B cell (primary cell): ENCODE results near the gene FAM8A1. TPM values are rescaled to one million over a fixed set of nuclear protein-coding genes. Genes with fewer than 3 reads are reported as not detected.

ENCODE experiments used
- ATAC-seq: fragments of 200-7000 bp; cut with Tn5 transposase; one replicate; pipeline ENCODE4 v1.10.0; 2021; ENCODE audit warnings: low read depth, mild to moderate bottlenecking, moderate number of reproducible peaks, moderate library complexity
- CTCF ChIA-PET: fragments of 350-600 bp; sonication (Branson Sonifier 250); formaldehyde crosslinking; loops from one replicate; lab custom pipeline; 2021; ENCODE audit warnings: antibody characterized with exemption, inconsistent platforms; lab: Charles Lee
- POLR2A ChIA-PET: fragments of 350-600 bp; sonication (Branson Sonifier 250); formaldehyde crosslinking; loops from one replicate; lab custom pipeline; 2021; ENCODE audit warnings: antibody characterized with exemption; lab: Charles Lee
- DNase-seq: peaks from one replicate; pipeline ENCODE4 v3.0.0; 2013
- H2AFZ ChIP-seq: 2 replicates; pipeline ENCODE4 v1.6.1; 2012; ENCODE audit warnings: mild to moderate bottlenecking, low read depth, low read length; ENCODE audit not compliant: insufficient read depth, poor library complexity, severe bottlenecking
- H3K27ac ChIP-seq, 2 donors: 1 replicate in 1 of 2; 2 replicates in 1 of 2; pipeline ENCODE4 v1.5.1; 2012 to 2013; ENCODE audit warnings: low read length in 2 of 2, mild to moderate bottlenecking in 2 of 2, moderate library complexity in 1 of 2
- H3K27me3 ChIP-seq, 4 experiments: fragments of 200-600 bp in 1 of 4; sonication (generic) in 1 of 4; replicated peaks in 1 of 4; 1 replicate in 2 of 4; 2 replicates in 2 of 4; pipeline versions ENCODE4 v1.6.1 to v1.7.0; 2013 to 2016; ENCODE audit warnings: low read length in 3 of 4, mild to moderate bottlenecking in 2 of 4, mixed read lengths in 1 of 4, moderate library complexity in 1 of 4; ENCODE audit not compliant: insufficient read depth in 4 of 4, control insufficient read depth in 3 of 4; ENCODE audit errors: control extremely low read depth in 1 of 4
- H3K36me3 ChIP-seq, 2 experiments: replicated peaks in 1 of 2; 1 replicate in 1 of 2; 2 replicates in 1 of 2; pipeline versions ENCODE4 v1.6.1 to v1.7.1; 2013; ENCODE audit warnings: low read length in 1 of 2; ENCODE audit not compliant: insufficient read depth in 2 of 2, control insufficient read depth in 1 of 2; ENCODE audit errors: control extremely low read depth in 1 of 2, extremely low read depth in 1 of 2
- H3K4me1 ChIP-seq, 2 donors: fragments of 200-600 bp in 1 of 2; sonication (generic) in 1 of 2; 1 replicate in 1 of 2; 2 replicates in 1 of 2; pipeline versions ENCODE4 v1.5.1 to v1.6.1; 2013 to 2017; ENCODE audit warnings: low read length in 2 of 2; ENCODE audit not compliant: control insufficient read depth in 2 of 2, insufficient read depth in 2 of 2
- H3K4me2 ChIP-seq: replicated peaks from 2 replicates; pipeline ENCODE3; 2012; ENCODE audit warnings: mild to moderate bottlenecking, low read depth, low read length; ENCODE audit not compliant: poor library complexity, severe bottlenecking
- H3K4me3 ChIP-seq, 5 experiments: fragments of 200-600 bp in 1 of 5; sonication (generic) in 1 of 5; 1 replicate in 3 of 5; 2 replicates in 2 of 5; pipeline versions ENCODE4 v1.5.1 to v1.7.0; 2011 to 2016; ENCODE audit warnings: low read length in 4 of 5, mild to moderate bottlenecking in 4 of 5, low read depth in 2 of 5, control low read depth in 1 of 5, moderate library complexity in 1 of 5; ENCODE audit not compliant: insufficient read depth in 1 of 5; ENCODE audit errors: control extremely low read depth in 1 of 5, extremely low read depth in 1 of 5
- H3K79me2 ChIP-seq: fragments of 200-600 bp; sonication (generic); one replicate; pipeline ENCODE4 v1.6.0; 2016; ENCODE audit warnings: low read length; ENCODE audit not compliant: control insufficient read depth, insufficient read depth
- H3K9ac ChIP-seq: fragments of 200-600 bp; sonication (generic); 2 replicates; pipeline ENCODE4 v1.6.1; 2017; ENCODE audit warnings: mild to moderate bottlenecking, low read length, moderate library complexity
- H3K9me3 ChIP-seq, 3 donors: one replicate each; pipeline versions ENCODE4 v1.6.1 to v1.7.1; 2013; ENCODE audit warnings: low read length in 2 of 3; ENCODE audit not compliant: control insufficient read depth in 2 of 3, insufficient read depth in 1 of 3; ENCODE audit errors: control extremely low read depth in 1 of 3
- H4K20me1 ChIP-seq: 2 replicates; pipeline ENCODE4 v1.6.0; 2012; ENCODE audit warnings: mild to moderate bottlenecking, low read length; ENCODE audit not compliant: insufficient read depth, control insufficient read depth, poor library complexity, severe bottlenecking
- H3K27ac Mint-ChIP-seq: one replicate; pipeline ENCODE4 v1.8.0; 2021; ENCODE audit warnings: mixed read lengths
- H3K27me3 Mint-ChIP-seq: one replicate; pipeline ENCODE4 v1.8.0; 2021; ENCODE audit warnings: mixed read lengths
- H3K4me1 Mint-ChIP-seq: one replicate; pipeline ENCODE4 v1.8.0; 2021; ENCODE audit warnings: mixed read lengths
- H3K4me3 Mint-ChIP-seq: one replicate; pipeline ENCODE4 v1.8.0; 2021; ENCODE audit warnings: mixed read lengths
- H3K9me3 Mint-ChIP-seq: one replicate; pipeline ENCODE4 v1.8.0; 2022; ENCODE audit warnings: mixed read lengths; ENCODE audit not compliant: insufficient read depth
- CTCF ChIP-seq: fragments of 200-600 bp; IDR thresholded peaks from one replicate; pipeline ENCODE4 v1.8.0; 2022; ENCODE audit warnings: antibody characterized with exemption, mild to moderate bottlenecking
- EZH2 ChIP-seq: IDR thresholded peaks from 2 replicates; pipeline ENCODE4 v1.6.1; 2012; ENCODE audit warnings: borderline replicate concordance, low read depth, mild to moderate bottlenecking, moderate library complexity, low read length; ENCODE audit not compliant: insufficient read depth, poor library complexity, severe bottlenecking
- WGBS: methylation state at CpG from one replicate; pipeline ENCODE4 v1.1.5; 2013; ENCODE audit warnings: missing lambda C conversion rate; ENCODE audit not compliant: insufficient coverage; 5-methylcytosine and 5-hydroxymethylcytosine counted together
- intact Hi-C: fragments of 100-400 bp; cut with micrococcal nuclease; formaldehyde crosslinking; loops from one replicate; pipeline ENCODE4 v1.10.0; 2022
- polyA plus RNA-seq: library from polyadenylated mRNA; depleted of rRNA; stranded (reverse); fragments of >200 nt; gene quantifications from 2 replicates; pipeline ENCODE4 v1.2.3, GENCODE V29; 2012
- total RNA-seq, 2 donors: library from RNA; stranded (reverse); fragments of 120-200 nt in 1 of 2; gene quantifications; 1 replicate in 1 of 2; 2 replicates in 1 of 2; pipeline versions ENCODE4 v1.2.3 to v1.2.4, GENCODE V29; 2013 to 2022

Gene FAM8A1
- total and polyA plus RNA-seq, 2 donors (not counting 1 experiment from before 2014, with no cell fraction given): 4.6 to 7.0 TPM

GRCh38 chr6:17606606-17607005 lies 6.5 kb downstream of the FAM8A1 start:
- H3K9ac ChIP-seq: no peak overlapping the region
- intact Hi-C loops: loop anchor here (10.0 kb wide), 1 partner anchor 58 kb away; no protein-coding TSS in a partner anchor
- H3K79me2 ChIP-seq: peaks cover 13% of the 10 kb centered on the region
- Mint-ChIP-seq H3K9me3 (no peaks in the 10 kb centered on the region), H3K4me3 (no peak overlapping the region), H3K4me1 (no peaks in the 10 kb centered on the region), H3K27ac (no peak overlapping the region), H3K27me3 (no peaks in the 10 kb centered on the region)
- TF ChIP-seq CTCF: no peak
- TF ChIP-seq EZH2: no peak
- H4K20me1 ChIP-seq: no peaks in the 10 kb centered on the region
- CTCF ChIA-PET: no interaction called here
- no peak overlapping the region for H2AFZ ChIP-seq
- ATAC-seq: no peak
- H3K4me1 ChIP-seq: peaks cover 1 to 3% of the 10 kb centered on the region in 2 donors
- no peak overlapping the region for H3K27ac ChIP-seq
- no peaks in the 10 kb centered on the region for H3K27me3 ChIP-seq
- no peak overlapping the region for H3K4me2 ChIP-seq
- H3K36me3 ChIP-seq: peaks cover 0 to 3% of the 10 kb centered on the region in 2 experiments
- POLR2A ChIA-PET: no interaction called here
- no peaks in the 10 kb centered on the region for H3K9me3 ChIP-seq
- DNase-seq: no peak
- H3K4me3 ChIP-seq: no peak overlapping the region
- 100% methylated on average over 4 of the region's 4 CpGs for WGBS

- Histone ChIP-seq H3K27me3 (no peaks in the 10 kb centered on the region), H3K27ac (no peak overlapping the region), H3K79me2 (no peaks in the 10 kb centered on the region), H3K9ac (no peak overlapping the region), H4K20me1 (no peaks in the 10 kb centered on the region), H3K9me3 (no peaks in the 10 kb centered on the region), H3K36me3 (peaks cover 2 to 8% of the 10 kb centered on the region in 2 experiments), H3K4me3 (no peak overlapping the region), H3K4me2 (no peak overlapping the region), H3K4me1 (no peaks in the 10 kb centered on the region), H2AFZ (no peak overlapping the region)
- DNase-seq: no peak
- intact Hi-C loops: no loop called here
- no peak for ATAC-seq
- H3K4me3 Mint-ChIP-seq: no peak overlapping the region
- H3K9me3 Mint-ChIP-seq: no peaks in the 10 kb centered on the region
- no peaks in the 10 kb centered on the region for H3K4me1 Mint-ChIP-seq
- WGBS: no CpG with 5 or more reads among the region's 3 CpGs
- H3K27ac Mint-ChIP-seq: no peak overlapping the region
- CTCF ChIA-PET: no interaction called here
- TF ChIP-seq EZH2 (no peak), CTCF (no peak)
- POLR2A ChIA-PET: no interaction called here
- no peaks in the 10 kb centered on the region for H3K27me3 Mint-ChIP-seq
These were observed 10.7 kb downstream of the FAM8A1 start for GRCh38 chr6:17610835-17611234.
